KG1 (cell line): ENCODE measurements around the gene PANK3.
"Not testable (repeated sequence)": the region's sequence is repeated elsewhere in the genome, so short reads cannot be mapped to it uniquely, and the experiment has no call there.

Experiments used
- DNase-seq: peaks from one replicate; lab custom pipeline; 2025; lab: John Stamatoyannopoulos, UW

Gene PANK3

GRCh38 chr5:168592014-168592368 is 12.8 kb upstream of the PANK3 start:
- no peak for DNase-seq

GRCh38 chr5:168591302-168592013 is 12.3 kb upstream of the PANK3 start:
- DNase-seq, result no peak

GRCh38 chr5:168590666-168591065 is 11.5 kb upstream of the PANK3 start:
- DNase-seq, result no peak

- DNase-seq, result no peak
Measured at GRCh38 chr5:168587987-168588386, 8.8 kb upstream of the PANK3 start.

- DNase-seq, result no peak
Measured at GRCh38 chr5:168585119-168585856, 6.1 kb upstream of the PANK3 start.

GRCh38 chr5:168583742-168584482 is 4.7 kb upstream of the PANK3 start:
- DNase-seq, result no peak

- not testable (repeated sequence) for DNase-seq
Measured at GRCh38 chr5:168580814-168581469, 1.8 kb upstream of the PANK3 start.

- DNase-seq, result no peak
Measured at GRCh38 chr5:168580227-168580508, 1.0 kb upstream of the PANK3 start.

- peak; percentile 96 for DNase-seq
Measured at GRCh38 chr5:168579488-168580226, 489 bp upstream of the PANK3 start.

- DNase-seq, result no peak
Measured at GRCh38 chr5:168578006-168578405, 1.2 kb downstream of the PANK3 start.

GRCh38 chr5:168575391-168576372 is 3.5 kb downstream of the PANK3 start:
- no peak for DNase-seq

- not testable (repeated sequence) for DNase-seq
Measured at GRCh38 chr5:168574156-168574555, 5.0 kb downstream of the PANK3 start.

GRCh38 chr5:168573663-168574062 is 5.5 kb downstream of the PANK3 start:
- not testable (repeated sequence) for DNase-seq

- DNase-seq, result no peak
Measured at GRCh38 chr5:168570490-168571328, 8.5 kb downstream of the PANK3 start.

- no peak for DNase-seq
Measured at GRCh38 chr5:168568738-168569137, 10.4 kb downstream of the PANK3 start.

GRCh38 chr5:168563959-168564358 is 15.2 kb downstream of the PANK3 start:
- DNase-seq, result no peak

GRCh38 chr5:168562279-168562678 is 16.9 kb downstream of the PANK3 start:
- no peak for DNase-seq

GRCh38 chr5:168557389-168557788 is 21.8 kb downstream of the PANK3 start:
- no peak for DNase-seq

- no peak for DNase-seq
Measured at GRCh38 chr5:168553377-168554130, 25.6 kb downstream of the PANK3 start.
